Fibroblast of the aortic adventitia (primary cell): Measurements from ENCODE around the gene POLR2J. TPM values are rescaled to one million over a fixed set of nuclear protein-coding genes. Genes with fewer than 3 reads are reported as not detected.

ENCODE experiments used
- DNase-seq: peaks from one replicate; pipeline ENCODE4 v3.0.0-alpha.2; 2010; ENCODE audit warnings: low read depth
- H3K4me3 ChIP-seq: 2 replicates; pipeline ENCODE4 v1.5.1; 2011; ENCODE audit warnings: low read depth, mild to moderate bottlenecking, control low read depth, low read length, moderate library complexity
- total RNA-seq: library from RNA; depleted of rRNA; stranded (reverse); fragments of >200 nt; gene quantifications from 2 replicates; pipeline ENCODE4 v1.2.3, GENCODE V29; 2012; ENCODE audit warnings: low replicate concordance
- TF ChIP-seq, protein P1 (sequence below): IDR thresholded peaks from 2 replicates; pipeline ENCODE4 v1.5.1; 2011; ENCODE audit warnings: mild to moderate bottlenecking, low read length, control low read depth, inconsistent platforms; ENCODE audit not compliant: insufficient read depth

POLR2J gene
- total RNA-seq, 1 donor: 34.0 TPM

DNA sequence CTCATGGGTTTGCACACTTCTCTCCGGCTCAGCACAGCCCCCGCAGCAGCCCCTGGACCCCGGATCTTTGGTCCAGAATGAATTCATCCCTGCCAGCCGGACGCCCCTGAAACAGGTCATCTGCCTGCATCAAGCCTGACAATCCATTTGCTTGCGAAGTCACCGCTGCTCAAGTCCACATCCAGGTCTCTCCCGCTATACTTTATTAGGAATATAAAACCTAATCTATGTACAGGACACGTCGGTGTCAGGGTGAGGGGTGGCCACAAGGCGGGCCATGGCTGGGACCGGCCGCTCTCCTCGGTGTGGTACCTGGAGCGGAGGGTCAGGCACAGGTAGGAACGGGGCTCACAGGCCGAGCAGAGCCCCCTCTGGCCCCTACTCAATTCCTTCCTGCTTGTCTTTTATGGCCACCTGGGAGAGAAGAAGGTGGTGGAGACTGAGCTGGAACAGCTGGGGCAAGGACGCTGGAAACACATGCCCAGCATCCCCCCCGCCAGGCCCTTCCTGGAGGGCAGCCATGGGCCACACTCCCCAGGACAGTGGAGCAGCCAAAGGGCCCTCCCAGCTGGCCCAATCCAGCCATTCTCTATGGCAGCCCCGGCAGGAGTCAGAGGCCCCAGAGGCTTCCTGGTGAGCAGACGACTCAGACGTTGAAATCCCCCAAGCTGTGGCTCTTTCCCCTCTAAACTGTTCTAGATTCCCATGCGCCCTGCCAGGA lies 5.3 kb downstream of the POLR2J start:
- no peak overlapping the region for H3K4me3 ChIP-seq
- TF ChIP-seq, protein P1, sequence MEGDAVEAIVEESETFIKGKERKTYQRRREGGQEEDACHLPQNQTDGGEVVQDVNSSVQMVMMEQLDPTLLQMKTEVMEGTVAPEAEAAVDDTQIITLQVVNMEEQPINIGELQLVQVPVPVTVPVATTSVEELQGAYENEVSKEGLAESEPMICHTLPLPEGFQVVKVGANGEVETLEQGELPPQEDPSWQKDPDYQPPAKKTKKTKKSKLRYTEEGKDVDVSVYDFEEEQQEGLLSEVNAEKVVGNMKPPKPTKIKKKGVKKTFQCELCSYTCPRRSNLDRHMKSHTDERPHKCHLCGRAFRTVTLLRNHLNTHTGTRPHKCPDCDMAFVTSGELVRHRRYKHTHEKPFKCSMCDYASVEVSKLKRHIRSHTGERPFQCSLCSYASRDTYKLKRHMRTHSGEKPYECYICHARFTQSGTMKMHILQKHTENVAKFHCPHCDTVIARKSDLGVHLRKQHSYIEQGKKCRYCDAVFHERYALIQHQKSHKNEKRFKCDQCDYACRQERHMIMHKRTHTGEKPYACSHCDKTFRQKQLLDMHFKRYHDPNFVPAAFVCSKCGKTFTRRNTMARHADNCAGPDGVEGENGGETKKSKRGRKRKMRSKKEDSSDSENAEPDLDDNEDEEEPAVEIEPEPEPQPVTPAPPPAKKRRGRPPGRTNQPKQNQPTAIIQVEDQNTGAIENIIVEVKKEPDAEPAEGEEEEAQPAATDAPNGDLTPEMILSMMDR: no peak
- no peak for DNase-seq

DNA sequence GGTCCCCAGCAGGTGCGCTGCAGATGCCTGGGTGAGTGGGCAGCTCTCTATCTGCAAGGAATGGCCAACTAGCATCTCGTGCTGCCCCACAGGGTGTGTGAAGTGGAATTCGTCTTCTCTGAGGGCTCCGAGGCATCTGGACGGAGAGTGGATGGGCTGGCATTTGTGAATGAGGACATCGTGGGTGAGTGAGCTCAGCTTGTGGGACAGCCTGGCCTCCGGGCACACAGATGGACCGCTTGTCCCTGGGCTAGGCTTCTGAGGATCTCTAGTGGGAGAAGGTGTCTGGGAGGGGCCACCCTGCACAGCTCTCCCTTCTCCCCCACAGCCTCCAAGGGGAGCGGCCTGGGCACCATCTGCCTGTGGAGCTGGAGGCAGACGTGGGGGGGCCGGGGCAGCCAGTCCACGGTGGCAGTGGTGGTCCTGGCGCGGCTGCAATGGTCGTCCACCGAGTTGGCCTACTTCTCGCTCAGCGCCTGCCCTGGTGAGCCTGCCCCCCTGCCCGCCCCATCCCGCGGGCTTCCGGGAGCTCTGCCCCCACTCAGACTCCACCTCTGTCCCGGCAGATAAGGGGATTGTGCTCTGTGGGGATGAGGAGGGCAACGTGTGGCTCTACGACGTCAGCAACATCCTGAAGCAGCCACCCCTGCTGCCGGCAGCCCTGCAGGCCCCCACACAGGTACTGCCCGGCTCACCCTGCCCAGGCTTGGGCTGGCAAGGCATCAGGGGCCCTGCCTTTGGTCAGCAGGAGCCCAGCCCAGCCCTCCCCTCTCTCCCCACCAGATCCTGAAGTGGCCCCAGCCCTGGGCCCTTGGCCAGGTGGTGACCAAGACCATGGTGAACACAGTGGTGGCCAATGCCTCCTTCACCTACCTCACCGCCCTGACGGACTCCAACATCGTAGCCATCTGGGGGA lies 6.3 kb downstream of the POLR2J start:
- DNase-seq: no peak
- TF ChIP-seq, protein P1: no peak
- no peak overlapping the region for H3K4me3 ChIP-seq

DNA sequence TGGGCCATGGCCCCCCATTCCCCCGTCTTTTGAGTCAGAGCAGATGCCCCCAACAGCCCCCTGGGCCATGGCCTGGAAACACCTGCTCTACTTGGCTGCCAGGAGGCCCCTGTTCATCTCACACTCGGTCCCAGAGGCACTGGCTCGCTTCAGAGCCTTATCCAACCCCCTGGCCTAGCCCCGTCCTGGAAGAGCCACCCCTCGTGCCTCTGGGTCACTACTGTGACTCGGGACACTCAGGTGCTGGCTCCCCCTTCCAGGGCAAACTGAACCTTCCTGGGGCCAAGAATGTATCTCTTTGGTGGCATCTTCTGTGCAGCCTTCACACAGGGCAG lies 7.0 kb downstream of the POLR2J start:
- no peak for DNase-seq

DNA sequence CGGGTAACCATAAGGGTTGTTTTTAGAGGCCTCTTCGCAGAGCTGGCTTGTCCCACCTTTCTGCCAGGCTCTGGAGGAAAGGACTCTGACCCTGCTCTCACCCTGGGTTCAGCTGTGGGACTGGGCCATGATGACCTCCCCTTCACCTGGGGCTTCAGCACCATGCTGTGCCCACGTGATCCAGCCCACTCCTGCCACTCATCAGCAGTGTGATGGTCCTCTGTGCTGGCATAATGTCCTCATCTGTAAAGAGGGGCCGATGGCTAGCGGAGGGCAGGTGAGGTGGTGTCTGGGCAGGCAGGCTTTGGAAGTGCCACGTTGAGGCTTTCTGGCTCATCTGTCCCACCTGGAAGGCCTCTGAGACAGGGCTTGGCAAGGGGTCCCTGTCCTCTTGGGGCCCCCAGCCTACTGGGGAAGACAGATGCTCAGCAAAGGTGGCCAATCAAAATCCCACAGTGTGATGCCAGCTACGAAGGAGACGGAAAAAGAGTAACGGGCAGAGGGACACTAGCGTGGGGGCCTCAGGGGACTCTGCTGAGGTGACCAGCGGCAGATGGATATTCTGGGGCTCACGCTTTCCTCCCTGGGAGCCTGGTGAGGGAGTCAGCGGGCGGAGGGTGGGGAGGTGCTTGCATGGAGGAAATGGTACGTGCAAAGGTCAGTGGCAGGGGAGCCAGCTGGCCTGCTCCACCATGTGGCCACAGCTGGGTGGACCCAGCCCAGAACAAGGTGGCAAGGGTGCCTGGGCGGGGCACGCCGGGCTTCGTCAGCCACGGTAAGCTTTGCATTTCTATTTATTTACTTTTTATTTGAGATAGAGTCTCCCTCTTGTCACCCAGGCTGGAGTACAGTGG lies 8.5 kb downstream of the POLR2J start:
- TF ChIP-seq, protein P1: no peak
- H3K4me3 ChIP-seq: no peak overlapping the region
- no peak for DNase-seq

More for the DNA sequence above, 7.0 kb downstream of the POLR2J start:
- no peak overlapping the region for H3K4me3 ChIP-seq
- TF ChIP-seq, protein P1: no peak

DNA sequence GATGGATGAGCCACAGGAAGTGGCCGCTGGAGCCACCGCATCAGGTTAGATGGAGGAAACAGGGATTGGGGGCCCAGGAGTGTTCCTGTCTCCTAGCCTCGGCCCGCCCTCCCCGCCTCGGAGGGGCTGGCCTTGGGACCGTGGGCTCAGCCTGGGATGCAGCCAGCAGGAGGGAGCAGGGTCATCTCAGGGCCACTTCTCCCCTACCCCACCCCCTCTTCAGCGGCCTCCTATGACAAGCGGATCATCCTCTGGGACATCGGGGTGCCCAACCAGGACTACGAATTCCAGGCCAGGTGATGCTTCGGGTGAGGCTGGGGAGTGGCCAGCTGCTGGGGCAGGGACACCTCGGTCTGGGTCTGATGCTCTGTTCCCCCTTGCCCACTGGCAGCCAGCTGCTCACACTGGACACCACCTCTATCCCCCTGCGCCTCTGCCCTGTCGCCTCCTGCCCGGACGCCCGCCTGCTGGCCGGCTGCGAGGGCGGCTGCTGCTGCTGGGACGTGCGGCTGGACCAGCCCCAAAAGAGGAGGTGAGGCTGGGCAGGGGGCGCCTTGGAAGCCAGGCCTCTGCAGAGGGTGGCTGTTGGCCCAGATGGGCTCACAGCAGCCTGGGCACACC lies 9.3 kb downstream of the POLR2J start:
- no peak for DNase-seq
- TF ChIP-seq, protein P1: no peak
- no peak overlapping the region for H3K4me3 ChIP-seq
